Mesenchymal stem cell (in vitro differentiated cells and primary cell): ENCODE data around the gene MRPL38.
A peak's percentile ranks its signal among the peaks of the same experiment; 100 is the strongest.

Experiments
- DNase-seq: peaks from one replicate; pipeline ENCODE4 v3.0.0-alpha.2; 2013
- H2AFZ ChIP-seq: one replicate; pipeline ENCODE4 v1.6.1; 2013; ENCODE audit warnings: low read depth, mild to moderate bottlenecking, control low read depth, inconsistent platforms, low read length, moderate library complexity
- H2AK5ac ChIP-seq: 2 replicates; pipeline ENCODE4 v1.6.1; 2013; ENCODE audit warnings: low read length, moderate library complexity, mild to moderate bottlenecking, inconsistent platforms; ENCODE audit not compliant: severe bottlenecking
- H2BK120ac ChIP-seq: one replicate; pipeline ENCODE4 v1.6.1; 2013; ENCODE audit warnings: low read depth, mild to moderate bottlenecking, inconsistent platforms, low read length, moderate library complexity
- H2BK12ac ChIP-seq, 2 experiments: one replicate each; pipeline ENCODE4 v1.6.1; 2013; ENCODE audit warnings: inconsistent platforms in 2 of 2, low read length in 2 of 2, mild to moderate bottlenecking in 2 of 2, moderate library complexity in 2 of 2, control low read depth in 1 of 2
- H2BK15ac ChIP-seq: one replicate; pipeline ENCODE4 v1.6.1; 2013; ENCODE audit warnings: mild to moderate bottlenecking, low read depth, inconsistent platforms; ENCODE audit not compliant: poor library complexity, severe bottlenecking
- H2BK5ac ChIP-seq: 2 replicates; pipeline ENCODE4 v1.6.1; 2013; ENCODE audit warnings: low read depth, mild to moderate bottlenecking, low read length, control low read depth, inconsistent platforms; ENCODE audit not compliant: poor library complexity, severe bottlenecking
- H3K14ac ChIP-seq, 2 experiments: one replicate each; pipeline ENCODE4 v1.6.1; 2013; ENCODE audit warnings: inconsistent platforms in 2 of 2, low read length in 2 of 2, control low read depth in 1 of 2, mild to moderate bottlenecking in 1 of 2, moderate library complexity in 1 of 2
- H3K18ac ChIP-seq, 2 experiments: one replicate each; pipeline ENCODE4 v1.6.1; 2013; ENCODE audit warnings: inconsistent platforms in 2 of 2, low read length in 2 of 2, control low read depth in 1 of 2, low read depth in 1 of 2, mild to moderate bottlenecking in 1 of 2
- H3K23ac ChIP-seq, 2 experiments: one replicate each; pipeline ENCODE4 v1.6.1; 2013; ENCODE audit warnings: inconsistent platforms in 2 of 2, low read length in 2 of 2, mild to moderate bottlenecking in 2 of 2, moderate library complexity in 2 of 2, control low read depth in 1 of 2
- H3K27ac ChIP-seq: 2 replicates; pipeline ENCODE4 v1.5.1; 2013; ENCODE audit warnings: mild to moderate bottlenecking, moderate library complexity, low read length, control low read depth, inconsistent platforms; ENCODE audit not compliant: poor library complexity, severe bottlenecking
- H3K27me3 ChIP-seq, 2 experiments: 2 replicates each; pipeline versions ENCODE4 v1.6.1 to v1.7.0; 2013; ENCODE audit warnings: low read length in 2 of 2, mild to moderate bottlenecking in 2 of 2, moderate library complexity in 2 of 2, control low read depth in 1 of 2, inconsistent platforms in 1 of 2; ENCODE audit not compliant: control insufficient read depth in 1 of 2, insufficient read depth in 1 of 2
- H3K36me3 ChIP-seq, 2 experiments: 2 replicates each; pipeline versions ENCODE4 v1.6.1 to v1.7.0; 2013; ENCODE audit warnings: low read length in 2 of 2, control low read depth in 1 of 2, inconsistent platforms in 1 of 2, low read depth in 1 of 2, mild to moderate bottlenecking in 1 of 2; ENCODE audit not compliant: insufficient read depth in 2 of 2, control insufficient read depth in 1 of 2
- H3K4ac ChIP-seq, 2 experiments: one replicate each; pipeline ENCODE4 v1.6.1; 2013; ENCODE audit warnings: inconsistent platforms in 2 of 2, low read length in 2 of 2, mild to moderate bottlenecking in 2 of 2, moderate library complexity in 2 of 2, control low read depth in 1 of 2, low read depth in 1 of 2
- H3K4me1 ChIP-seq: 2 replicates; pipeline ENCODE4 v1.6.1; 2013; ENCODE audit warnings: low read depth, low read length, control low read depth; ENCODE audit not compliant: control insufficient read depth, insufficient read depth
- H3K4me2 ChIP-seq: 2 replicates; pipeline ENCODE4 v1.6.1; 2013; ENCODE audit warnings: low read length, mild to moderate bottlenecking, inconsistent platforms; ENCODE audit not compliant: poor library complexity, severe bottlenecking
- H3K4me3 ChIP-seq, 2 experiments: 2 replicates each; pipeline versions ENCODE4 v1.5.1 to v1.7.0; 2013; ENCODE audit warnings: low read length in 2 of 2, mild to moderate bottlenecking in 2 of 2, control low read depth in 1 of 2, low read depth in 1 of 2; ENCODE audit not compliant: insufficient read depth in 1 of 2
- H3K79me1 ChIP-seq: replicated peaks from 2 replicates; pipeline ENCODE4 v1.6.1; 2013; ENCODE audit warnings: mild to moderate bottlenecking, control low read depth, low read length, inconsistent platforms; ENCODE audit not compliant: poor library complexity, severe bottlenecking
- H3K9ac ChIP-seq: 2 replicates; pipeline ENCODE4 v1.7.0; 2013; ENCODE audit warnings: mild to moderate bottlenecking, low read length, moderate library complexity
- H3K9me3 ChIP-seq: 2 replicates; pipeline ENCODE4 v1.7.0; 2013; ENCODE audit warnings: mild to moderate bottlenecking, low read length; ENCODE audit not compliant: control insufficient read depth
- H4K8ac ChIP-seq: one replicate; pipeline ENCODE4 v1.6.1; 2013; ENCODE audit warnings: inconsistent platforms, mild to moderate bottlenecking, low read length, moderate library complexity
- H4K91ac ChIP-seq: one replicate; pipeline ENCODE4 v1.6.1; 2013; ENCODE audit warnings: mild to moderate bottlenecking, low read length, inconsistent platforms
- WGBS: methylation state at CpG from one replicate; pipeline ENCODE4 v1.1.7; 2013; ENCODE audit warnings: mixed read lengths; 5-methylcytosine and 5-hydroxymethylcytosine counted together

The MRPL38 gene

GRCh38 chr17:75875182-75875939, 29.3 kb downstream of the MRPL38 start:
- Histone ChIP-seq H3K27ac (no peak overlapping the region), H3K36me3 (peaks cover 23 to 25% of the 10 kb centered on the region in 2 experiments)
- WGBS: 88% methylated on average over 17 of the region's 18 CpGs

DNA sequence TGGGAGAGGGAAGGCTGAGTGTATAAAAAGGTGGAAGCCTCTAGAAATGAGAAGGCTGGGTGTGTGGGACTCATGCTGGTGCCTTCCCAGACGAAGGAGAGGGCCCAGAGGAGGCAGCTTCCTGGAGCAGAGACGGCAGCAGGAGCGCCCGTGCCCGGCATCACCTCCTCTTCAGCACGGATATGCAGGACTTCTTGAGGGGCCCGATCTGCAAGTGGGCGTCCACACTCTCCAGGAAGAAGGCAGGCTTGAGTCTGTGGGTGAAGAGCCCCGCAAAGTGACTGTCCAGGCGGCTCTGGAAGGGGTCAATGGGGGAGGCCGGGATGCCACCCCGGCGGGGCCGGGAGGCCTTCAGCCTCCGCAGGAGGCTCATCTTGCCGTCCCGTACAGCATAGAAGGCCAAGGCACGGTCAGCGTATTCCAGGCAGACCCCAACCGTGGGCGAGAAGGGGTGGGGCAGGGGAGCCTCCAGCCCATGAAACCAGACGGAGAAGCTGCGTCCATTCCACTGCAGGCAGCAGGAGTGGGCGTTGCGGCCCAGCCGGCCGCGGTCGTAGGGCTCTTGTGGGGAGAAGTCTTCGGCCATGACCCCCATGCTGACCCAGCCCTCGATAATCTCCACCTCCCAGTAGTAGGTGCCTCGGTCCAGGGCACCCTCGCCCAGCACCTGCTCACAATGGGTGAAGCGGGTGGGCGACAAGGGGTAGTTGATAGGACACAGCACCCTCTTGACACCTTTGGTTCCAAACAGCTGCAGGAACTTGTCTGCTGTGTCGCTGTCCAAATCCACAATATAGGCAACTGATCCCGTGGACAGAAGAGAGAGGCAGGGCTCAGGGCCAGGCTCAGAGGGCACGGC, 30.1 kb downstream of the MRPL38 start:
- Histone ChIP-seq H2BK12ac (peak overlapping the region; percentile 54 to 67), H4K8ac (no peak overlapping the region), H3K4me1 (peaks cover 54% of the 10 kb centered on the region), H4K91ac (peak overlapping the region; percentile 11), H3K9me3 (no peaks in the 10 kb centered on the region), H3K4me3 (no peak overlapping the region), H3K9ac (peak overlapping the region; percentile 41), H3K23ac (no peak overlapping the region), H2BK120ac (no peak overlapping the region), H3K18ac (no peak overlapping the region), H3K4me2 (no peak overlapping the region), H3K36me3 (peaks cover 23 to 25% of the 10 kb centered on the region in 2 experiments), H3K27ac (no peak overlapping the region), H2BK5ac (no peak overlapping the region), H3K27me3 (no peaks in the 10 kb centered on the region), H3K14ac (no peak overlapping the region), H3K4ac (no peak overlapping the region), H3K79me1 (peaks cover 10% of the 10 kb centered on the region), H2AFZ (no peak overlapping the region), H2AK5ac (peak overlapping the region; percentile 74), H2BK15ac (no peak overlapping the region)
- 97% methylated on average over 37 of the region's 38 CpGs for WGBS
- DNase-seq: no peak

More at GRCh38 chr17:75875182-75875939, 29.3 kb downstream of the MRPL38 start:
- Histone ChIP-seq H2BK12ac (peak overlapping the region in 1 of 2 experiments; percentile 96), H3K79me1 (peaks cover 10% of the 10 kb centered on the region), H2BK5ac (no peak overlapping the region), H3K18ac (peak overlapping the region; percentile 92 to 94), H3K4me2 (no peak overlapping the region), H3K4me3 (peak overlapping the region in 1 of 2 experiments; percentile 92), H4K8ac (no peak overlapping the region), H2AK5ac (peak overlapping the region; percentile 43), H4K91ac (peak overlapping the region; percentile 44), H3K27me3 (no peaks in the 10 kb centered on the region), H3K9me3 (no peaks in the 10 kb centered on the region), H2BK120ac (no peak overlapping the region), H3K9ac (peak overlapping the region; percentile 98), H3K23ac (no peak overlapping the region), H2BK15ac (no peak overlapping the region), H3K4me1 (peaks cover 54% of the 10 kb centered on the region), H2AFZ (no peak overlapping the region), H3K4ac (peak overlapping the region in 1 of 2 experiments; percentile 95), H3K14ac (peak overlapping the region in 1 of 2 experiments; percentile 76)
- no peak for DNase-seq

DNA sequence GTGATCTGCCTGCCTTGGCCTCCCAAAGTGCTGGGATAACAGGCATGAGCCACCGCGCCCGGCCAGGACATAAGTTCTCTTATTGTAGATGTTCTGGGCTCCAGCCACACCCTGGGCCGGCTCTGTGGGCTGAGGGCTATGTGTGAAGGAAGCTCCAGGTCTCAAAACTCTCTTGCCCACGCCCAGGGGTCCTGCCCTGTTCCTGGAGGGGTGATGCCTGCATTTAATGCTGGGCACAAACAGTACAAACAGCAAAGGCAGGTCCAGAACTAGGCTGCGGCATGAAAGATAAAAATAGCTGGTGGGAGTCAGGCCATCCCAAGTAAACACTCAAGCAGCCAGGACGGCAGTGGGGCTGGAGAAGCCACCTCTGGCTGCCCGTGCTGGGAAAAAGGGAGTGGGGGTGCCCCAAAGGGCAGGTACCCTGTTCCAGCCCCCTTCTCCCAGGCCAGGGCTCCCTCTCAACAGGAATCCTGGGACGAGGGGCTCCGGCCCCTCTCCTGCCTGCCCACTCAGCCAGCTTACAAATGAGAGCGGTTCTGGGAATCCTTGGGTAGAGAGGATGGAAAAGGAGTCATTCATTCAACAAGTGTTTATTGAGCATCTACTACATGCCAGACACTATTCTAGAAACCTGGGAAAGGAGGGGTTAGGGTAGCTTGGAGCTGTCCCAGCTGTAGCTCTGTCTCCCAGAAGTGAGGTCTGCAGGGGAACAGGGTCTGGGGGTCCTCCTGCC, 30.9 kb downstream of the MRPL38 start:
- H3K23ac ChIP-seq: no peak overlapping the region
- H3K4me1 ChIP-seq: peaks cover 54% of the 10 kb centered on the region
- H4K8ac ChIP-seq: no peak overlapping the region
- peak overlapping the region in 1 of 2 experiments; percentile 42 for H2BK12ac ChIP-seq
- no peak overlapping the region for H3K4me3 ChIP-seq
- H2AK5ac ChIP-seq: peak overlapping the region; percentile 57
- peak overlapping the region in 1 of 2 experiments; percentile 26 for H3K18ac ChIP-seq
- no peaks in the 10 kb centered on the region for H3K27me3 ChIP-seq
- no peak overlapping the region for H3K4me2 ChIP-seq
- H3K27ac ChIP-seq: no peak overlapping the region
- H3K36me3 ChIP-seq: peaks cover 23 to 25% of the 10 kb centered on the region in 2 experiments
- 88% methylated on average over 10 of the region's 11 CpGs for WGBS
- peak overlapping the region; percentile 41 for H3K9ac ChIP-seq
- H3K9me3 ChIP-seq: no peaks in the 10 kb centered on the region
- no peak overlapping the region for H2AFZ ChIP-seq
- no peak overlapping the region for H3K4ac ChIP-seq
- H2BK5ac ChIP-seq: no peak overlapping the region
- peak overlapping the region; percentile 45 for H2BK120ac ChIP-seq
- H2BK15ac ChIP-seq: no peak overlapping the region
- peaks cover 10% of the 10 kb centered on the region for H3K79me1 ChIP-seq
- H4K91ac ChIP-seq: no peak overlapping the region
- DNase-seq: no peak
- no peak overlapping the region for H3K14ac ChIP-seq
